Thoracic aorta (tissue), 2 donors: Measurements from ENCODE around the gene POU2AF1. TPM values are rescaled to one million over a fixed set of nuclear protein-coding genes. Genes with fewer than 3 reads are reported as not detected.

ENCODE experiments used
- ATAC-seq: fragments of 150-250 bp; one replicate; pipeline ENCODE4 v1.8.0; 2017; ENCODE audit warnings: low read depth; ENCODE audit not compliant: insufficient number of reproducible peaks, low FRiP score
- DNase-seq: peaks from one replicate; pipeline ENCODE4 v3.0.0-alpha.2; 2020; ENCODE audit warnings: low spot score
- H3K27ac ChIP-seq, 2 donors: fragments of 200-600 bp; sonication (generic); 1 replicate in 1 of 2; 2 replicates in 1 of 2; pipeline ENCODE4 v1.5.1; 2016; ENCODE audit warnings: mild to moderate bottlenecking in 2 of 2, moderate library complexity in 2 of 2
- H3K27me3 ChIP-seq: fragments of 200-600 bp; sonication (generic); replicated peaks from 2 replicates; pipeline ENCODE4 v1.6.0; 2016; ENCODE audit warnings: mild to moderate bottlenecking; ENCODE audit not compliant: insufficient read depth
- H3K36me3 ChIP-seq: fragments of 200-600 bp; sonication (generic); one replicate; pipeline ENCODE4 v1.5.1; 2016
- H3K4me1 ChIP-seq, 2 donors: fragments of 200-600 bp; sonication (generic); 1 replicate in 1 of 2; 2 replicates in 1 of 2; pipeline versions ENCODE4 v1.5.1 to v1.6.0; 2016; ENCODE audit warnings: low read depth in 2 of 2, mild to moderate bottlenecking in 1 of 2; ENCODE audit not compliant: control insufficient read depth in 1 of 2
- H3K4me3 ChIP-seq: fragments of 200-600 bp; sonication (generic); 2 replicates; pipeline ENCODE4 v1.5.1; 2016; ENCODE audit warnings: mild to moderate bottlenecking
- H3K9me3 ChIP-seq: fragments of 200-600 bp; sonication (generic); 2 replicates; pipeline ENCODE4 v1.5.1; 2016
- CTCF ChIP-seq: fragments of 200-600 bp; sonication (generic); IDR thresholded peaks from one replicate; pipeline ENCODE4 v1.5.1; 2019; ENCODE audit warnings: antibody characterized with exemption
- total RNA-seq, 2 donors: library from RNA; depleted of rRNA; stranded (reverse); fragments of >200 nt; gene quantifications; one replicate each; pipeline versions ENCODE4 v1.1.0 to v1.2.3, GENCODE V29; 2016

POU2AF1 gene
- total RNA-seq, 2 donors from 2014 or later: not detected

GRCh38 chr11:111358038-111359001 lies 20.8 kb downstream of the POU2AF1 start:
- no peaks in the 10 kb centered on the region for H3K27me3 ChIP-seq
- H3K4me1 ChIP-seq: no peaks in the 10 kb centered on the region
- ATAC-seq: no peak
- no peak for TF ChIP-seq CTCF
- DNase-seq: no peak
- no peaks in the 10 kb centered on the region for H3K36me3 ChIP-seq
- no peak overlapping the region for H3K4me3 ChIP-seq
- H3K27ac ChIP-seq: no peak overlapping the region
- no peaks in the 10 kb centered on the region for H3K9me3 ChIP-seq

- ATAC-seq (no peak), DNase-seq (no peak)
- Histone ChIP-seq H3K9me3 (no peaks in the 10 kb centered on the region), H3K27me3 (no peaks in the 10 kb centered on the region), H3K4me3 (no peak overlapping the region), H3K4me1 (peaks cover 0 to under 1% of the 10 kb centered on the region in 2 donors), H3K27ac (no peak overlapping the region), H3K36me3 (no peaks in the 10 kb centered on the region)
- no peak for TF ChIP-seq CTCF
Observed at GRCh38 chr11:111357150-111358037, 21.7 kb downstream of the POU2AF1 start.

DNA sequence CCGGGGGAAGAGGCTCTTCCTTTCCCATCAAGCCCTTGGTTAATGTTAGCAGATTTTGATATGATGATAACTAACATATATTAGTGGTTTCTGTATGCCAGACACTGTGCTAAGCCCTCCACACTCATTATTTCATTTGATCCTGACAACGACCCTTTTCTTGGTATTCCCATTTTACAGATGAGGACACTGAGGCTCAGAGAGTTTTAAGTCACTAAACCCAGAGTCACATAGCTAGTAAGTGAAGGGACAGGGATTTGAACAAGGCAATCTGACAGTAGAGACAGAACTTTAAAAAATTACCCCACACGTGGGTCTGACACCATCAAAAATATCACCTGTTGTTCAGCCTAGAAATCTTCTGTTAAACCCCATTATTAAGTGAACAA lies 22.4 kb downstream of the POU2AF1 start:
- TF ChIP-seq CTCF: no peak
- Histone ChIP-seq H3K9me3 (no peaks in the 10 kb centered on the region), H3K27ac (no peak overlapping the region), H3K36me3 (no peaks in the 10 kb centered on the region), H3K27me3 (no peaks in the 10 kb centered on the region), H3K4me3 (no peak overlapping the region), H3K4me1 (peaks cover 0 to 8% of the 10 kb centered on the region in 2 donors)
- ATAC-seq: no peak
- DNase-seq: no peak

DNA sequence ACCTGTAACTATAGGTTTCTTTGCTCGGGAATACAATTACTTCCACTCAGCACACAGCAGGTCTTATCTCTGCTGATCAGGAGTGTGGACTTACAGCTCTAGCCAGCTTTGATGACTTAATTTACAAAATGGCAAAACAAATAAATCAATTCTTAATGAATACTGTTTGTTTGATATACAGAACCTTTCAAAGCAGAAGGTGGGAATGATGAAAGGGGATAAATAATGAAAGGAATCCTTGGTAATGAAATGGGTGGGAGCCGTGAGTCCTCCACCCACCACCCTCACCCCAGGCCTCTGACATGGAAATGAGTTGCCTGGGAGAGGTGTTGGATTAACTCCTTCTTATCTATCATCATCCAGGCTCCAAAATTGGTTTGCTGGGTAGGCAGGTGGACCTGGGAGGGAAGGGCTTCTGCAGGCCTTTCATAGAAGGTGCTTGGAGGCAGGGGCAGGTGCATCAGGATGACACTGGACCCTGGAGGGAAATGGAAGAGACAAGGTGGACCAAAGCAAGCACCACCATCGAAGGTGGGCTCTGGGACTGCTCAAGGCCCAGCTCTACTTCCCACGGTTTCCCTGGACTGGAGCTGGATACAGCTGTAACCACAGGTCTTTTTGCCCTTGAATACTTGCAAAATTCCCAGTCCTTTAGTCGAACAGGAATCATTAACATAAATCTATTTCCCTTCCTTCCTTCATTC lies 23.0 kb downstream of the POU2AF1 start:
- no peak for ATAC-seq
- Histone ChIP-seq H3K9me3 (no peaks in the 10 kb centered on the region), H3K4me1 (peaks cover 0 to 12% of the 10 kb centered on the region in 2 donors), H3K27me3 (no peaks in the 10 kb centered on the region), H3K27ac (no peak overlapping the region), H3K4me3 (no peak overlapping the region), H3K36me3 (no peaks in the 10 kb centered on the region)
- no peak for DNase-seq
- no peak for TF ChIP-seq CTCF
